ENCODE results near the gene NUP98.

The NUP98 gene

DNA sequence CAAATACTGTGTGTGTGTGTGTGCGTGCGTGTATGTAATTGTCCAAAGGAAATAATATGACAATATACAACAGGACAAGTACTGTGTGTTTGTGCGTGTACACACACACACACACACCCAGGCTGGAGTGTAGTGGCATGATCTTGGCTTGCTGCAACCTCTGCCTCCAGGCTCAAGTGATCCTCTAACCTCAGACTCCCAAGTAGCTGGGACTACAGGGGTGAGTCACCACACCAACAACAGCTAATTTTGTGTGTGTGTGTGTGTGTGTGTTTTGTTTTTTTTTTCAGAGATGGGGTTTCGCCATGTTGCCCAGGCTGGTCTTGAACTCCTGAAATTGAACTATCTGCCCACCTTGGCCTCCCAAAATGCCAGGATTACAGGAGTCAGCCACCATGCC, 61.5 kb downstream of the NUP98 start:
- DNase-seq (ENCODE audit: low spot score) = no peak

DNA sequence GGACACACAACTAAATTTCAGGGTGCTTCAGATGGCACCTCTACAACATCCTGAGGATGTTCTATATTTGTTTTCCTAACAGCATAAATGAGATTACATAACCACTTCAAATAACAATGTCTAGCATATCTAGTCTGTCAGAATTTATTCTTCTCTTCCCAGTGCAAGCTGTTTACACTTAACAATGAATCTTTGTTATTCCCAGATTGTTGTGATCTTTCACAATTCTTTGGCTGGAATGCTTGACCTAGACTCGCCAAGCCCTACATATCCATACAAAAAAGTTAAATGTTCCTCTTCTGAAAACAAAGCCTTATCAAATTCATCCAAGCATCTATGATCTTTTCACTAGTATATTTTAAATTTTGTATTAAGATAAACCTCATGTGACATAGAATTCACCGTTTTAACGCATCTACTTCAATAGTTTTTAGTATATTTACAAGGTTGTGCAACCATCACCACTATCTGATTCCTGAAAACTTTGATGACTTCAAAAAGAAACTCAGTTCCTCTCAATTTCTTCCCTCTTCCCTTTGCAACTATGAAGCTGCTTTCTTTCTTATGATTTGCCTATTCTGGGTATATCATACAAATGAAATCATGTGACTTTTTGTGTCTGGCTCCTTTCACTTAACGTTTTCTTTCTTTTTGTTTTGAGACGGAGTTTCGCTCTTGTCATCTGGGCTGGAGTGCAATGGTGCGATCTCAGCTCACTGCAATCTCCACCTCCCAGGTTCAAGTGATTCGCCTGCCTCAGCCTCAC, 64.5 kb downstream of the NUP98 start:
- no peak for DNase-seq (ENCODE audit: low spot score)

DNA sequence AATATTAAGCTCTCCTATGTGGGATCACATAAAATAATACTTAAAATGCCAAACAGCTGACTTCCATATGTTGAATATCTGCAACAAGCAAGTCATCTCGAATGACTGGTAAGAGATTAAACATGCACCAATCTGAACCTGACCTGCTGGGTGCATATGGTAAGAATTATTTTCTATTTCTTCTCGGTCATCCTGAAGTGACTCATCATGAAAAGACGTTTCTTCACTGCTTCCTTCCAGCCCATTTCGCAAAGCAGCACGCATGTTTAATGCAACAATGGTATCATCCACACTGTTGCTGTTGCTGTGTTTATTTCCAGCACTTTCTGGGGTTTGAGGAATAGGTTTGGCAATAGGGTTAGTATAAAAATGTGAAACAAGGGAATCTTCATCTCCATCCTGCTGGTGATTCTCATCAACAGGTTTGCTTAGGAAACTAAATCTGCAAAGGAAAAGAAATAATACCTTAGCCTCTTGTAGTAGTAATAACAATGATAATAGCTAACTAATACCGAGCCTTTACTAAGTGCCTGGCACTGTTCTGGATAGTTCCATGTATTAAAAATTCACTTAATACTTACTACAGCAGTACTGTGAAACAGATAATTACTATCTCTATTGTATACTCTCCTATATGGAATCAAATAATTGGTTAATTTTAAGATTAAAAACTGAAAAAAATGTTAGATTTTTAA, 74.2 kb downstream of the NUP98 start:
- no peak for DNase-seq (ENCODE audit: low spot score)

DNA sequence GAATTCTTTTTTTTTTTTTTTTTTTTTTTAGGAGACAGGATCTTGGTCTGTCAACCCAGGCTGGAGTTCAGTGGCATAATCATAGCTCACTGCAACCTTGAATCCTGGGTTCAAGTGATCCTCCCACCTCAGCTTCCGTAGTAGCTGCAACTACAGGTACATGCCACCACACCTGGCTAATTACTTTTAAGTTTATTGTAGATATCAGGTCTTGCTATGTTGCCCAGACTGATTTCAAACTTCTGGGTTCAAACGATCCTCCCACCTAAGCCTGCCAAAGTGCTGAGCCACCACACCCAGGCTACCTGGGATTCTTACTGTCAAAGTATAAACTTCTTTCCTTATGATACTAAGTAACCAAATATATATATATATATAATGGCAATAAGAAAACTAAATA, 75.3 kb downstream of the NUP98 start:
- DNase-seq (ENCODE audit: low spot score) = no peak

DNA sequence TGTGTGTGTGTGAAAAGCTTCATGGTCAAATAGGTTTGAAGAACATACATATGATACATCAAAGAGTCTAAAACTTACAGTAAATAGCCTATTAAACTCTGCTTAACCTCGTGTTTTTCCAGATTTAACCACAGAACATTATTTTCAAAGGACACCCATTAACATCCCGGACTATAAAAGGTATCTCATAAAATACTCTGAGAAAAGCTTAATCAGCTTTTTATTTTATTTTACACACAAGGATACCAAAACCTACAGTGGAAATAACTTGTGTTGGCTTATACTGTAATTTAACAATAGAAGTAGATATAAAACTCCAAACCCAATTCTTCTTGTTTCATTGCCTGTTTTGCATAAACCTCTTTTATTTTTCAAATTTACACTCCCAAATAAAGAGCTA, 76.4 kb downstream of the NUP98 start:
- DNase-seq (ENCODE audit: low spot score) = no peak

DNA sequence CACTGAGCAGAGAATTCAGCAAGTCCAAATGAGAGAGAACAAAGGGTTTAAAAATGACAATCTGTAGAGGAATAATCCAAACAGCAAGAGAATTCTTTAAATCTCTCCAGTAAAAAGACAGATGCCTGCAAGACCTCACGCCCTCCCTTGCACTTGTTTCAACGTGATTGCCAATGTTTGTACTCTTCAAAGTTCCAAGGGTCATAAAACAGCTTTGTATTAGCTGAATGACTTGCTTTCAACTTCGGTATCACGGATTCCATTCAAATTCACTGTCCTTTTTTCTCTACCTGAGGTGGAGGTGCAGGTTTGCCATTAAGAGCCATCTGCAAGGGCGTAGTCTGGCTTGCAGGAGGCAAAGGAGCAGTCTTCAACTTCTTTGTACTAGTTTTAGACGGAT, 85.1 kb downstream of the NUP98 start:
- no peak for DNase-seq (ENCODE audit: low spot score)

DNA sequence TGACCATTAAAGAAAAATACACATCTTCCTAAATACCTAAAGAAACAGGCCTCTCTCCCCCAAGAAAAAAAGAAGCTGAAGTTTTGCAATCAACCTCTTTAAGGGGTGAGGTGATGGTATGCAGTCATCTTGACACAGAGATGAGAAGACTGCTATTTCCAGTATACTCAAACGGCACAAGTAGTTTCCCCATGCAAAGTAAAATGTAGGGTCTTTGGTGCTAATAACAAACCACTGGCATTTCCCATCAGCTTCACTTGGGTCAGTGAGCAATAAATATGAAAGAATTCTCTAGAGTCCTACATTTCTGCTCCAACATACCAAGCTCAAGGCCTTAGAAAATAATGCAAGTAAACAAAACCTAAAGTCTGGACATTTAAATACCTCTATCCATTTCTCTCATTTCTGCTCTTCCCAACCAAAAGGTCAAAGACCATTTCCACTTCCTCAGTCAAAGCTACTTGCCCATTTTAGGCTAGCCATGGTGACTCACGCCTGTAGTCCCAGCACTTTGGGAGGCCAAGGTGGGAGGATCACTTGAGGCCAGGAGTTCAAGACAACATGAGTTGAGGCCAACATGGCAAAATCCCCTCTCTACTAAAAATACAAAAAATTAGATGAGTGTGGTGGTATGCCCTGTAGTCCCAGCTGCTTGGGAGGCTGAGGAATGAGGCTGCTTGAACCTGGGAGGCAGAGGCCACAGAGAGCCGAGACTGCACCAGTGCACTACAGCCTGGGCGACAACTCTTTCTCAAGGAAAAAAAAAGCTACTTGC, 86.7 kb downstream of the NUP98 start:
- DNase-seq (ENCODE audit: low spot score) = no peak

DNA sequence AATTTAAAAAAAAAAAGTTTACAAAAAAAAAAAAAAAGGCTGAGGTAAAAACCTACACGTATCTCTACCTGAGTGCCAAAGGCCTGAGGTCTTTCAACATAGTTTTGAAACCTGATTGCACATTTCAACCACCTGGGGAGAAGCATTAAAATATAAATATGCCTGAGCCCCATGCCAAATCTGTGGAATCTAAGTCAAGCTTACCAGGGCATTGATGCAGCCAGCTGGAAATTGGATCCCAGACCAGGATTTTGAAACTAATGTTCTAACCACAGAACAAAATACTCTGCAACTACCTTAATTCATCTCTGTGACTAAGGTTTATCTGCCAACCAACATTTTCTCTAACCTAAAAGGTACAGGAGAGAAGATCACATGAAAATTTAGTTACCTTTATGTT, 87.4 kb downstream of the NUP98 start:
- no peak for DNase-seq (ENCODE audit: low spot score)

DNA sequence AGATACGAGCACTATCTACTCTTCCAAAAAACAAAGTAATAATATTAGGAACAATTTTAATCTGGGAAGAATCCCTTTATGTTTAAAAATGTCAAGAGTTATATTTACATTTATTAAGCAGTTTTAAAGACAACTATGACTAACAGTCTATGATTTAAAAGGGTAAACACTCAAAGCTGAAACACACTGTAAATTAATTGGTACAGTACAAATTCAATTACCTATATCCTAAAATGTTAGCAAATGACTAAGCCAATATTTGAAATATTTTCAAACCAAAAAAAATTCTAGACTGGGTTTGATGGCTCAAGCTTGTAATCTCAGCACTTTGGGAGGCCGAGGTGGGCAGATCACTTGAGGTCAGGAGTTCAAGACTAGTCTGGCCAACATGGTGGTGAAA, 90.2 kb downstream of the NUP98 start:
- no peak for DNase-seq (ENCODE audit: low spot score)

DNA sequence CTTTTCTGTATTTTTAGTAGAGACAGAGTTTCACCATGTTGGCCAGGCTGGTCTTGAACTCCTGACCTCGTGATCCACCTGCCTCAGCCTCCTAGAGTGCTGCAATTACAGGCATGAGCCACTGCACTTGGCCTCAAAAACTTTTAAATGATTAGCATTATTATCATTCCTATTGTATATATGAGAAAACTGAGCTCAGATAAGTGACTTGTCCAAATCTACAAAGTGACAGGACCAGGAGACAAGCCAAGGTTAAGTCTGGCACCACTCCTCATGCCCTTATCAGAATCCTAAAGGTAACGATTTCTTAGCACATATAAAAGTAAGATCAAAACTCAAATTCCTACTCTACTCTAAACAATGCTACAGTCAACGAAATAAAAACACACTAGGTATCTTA, 94.0 kb downstream of the NUP98 start:
- DNase-seq (ENCODE audit: low spot score) = no peak

DNA sequence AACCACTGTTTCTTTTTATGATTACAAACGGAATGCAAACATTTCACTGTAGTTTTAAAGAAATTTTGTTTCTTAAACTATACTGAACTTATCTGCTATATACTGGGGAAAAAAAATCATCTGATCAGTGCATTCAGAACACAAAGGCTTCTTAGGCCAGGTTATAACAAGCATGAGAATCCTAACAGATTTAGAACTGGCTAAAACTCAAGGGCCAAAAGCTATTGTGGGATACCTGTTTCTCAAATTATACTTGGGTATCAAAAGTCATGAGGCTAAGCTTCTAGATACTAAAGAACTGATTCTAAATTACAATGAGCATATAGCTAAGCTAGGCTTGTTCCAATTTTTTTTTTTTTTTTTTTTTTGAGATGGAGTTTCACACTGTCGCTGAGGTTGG, 96.4 kb downstream of the NUP98 start:
- no peak for DNase-seq (ENCODE audit: low spot score)

DNA sequence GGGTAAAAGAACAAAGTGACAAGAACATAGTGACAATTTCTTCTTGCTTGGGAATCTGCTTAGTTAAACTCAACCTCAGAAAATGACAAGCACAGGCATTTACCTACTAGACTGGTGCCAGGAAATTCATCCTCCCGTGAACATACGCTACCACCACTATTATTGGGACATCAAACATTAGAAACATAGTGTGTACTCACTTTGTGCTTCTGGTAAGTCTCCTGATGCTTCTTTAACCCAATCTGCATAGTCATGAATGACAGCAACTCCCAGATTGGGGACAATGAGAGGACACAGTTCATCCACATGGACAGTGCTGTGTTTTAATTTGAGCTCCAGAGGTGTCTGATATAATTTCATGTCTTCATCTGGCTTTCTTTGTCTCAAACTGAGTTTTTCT, 96.9 kb downstream of the NUP98 start:
- DNase-seq (ENCODE audit: low spot score) = no peak

DNA sequence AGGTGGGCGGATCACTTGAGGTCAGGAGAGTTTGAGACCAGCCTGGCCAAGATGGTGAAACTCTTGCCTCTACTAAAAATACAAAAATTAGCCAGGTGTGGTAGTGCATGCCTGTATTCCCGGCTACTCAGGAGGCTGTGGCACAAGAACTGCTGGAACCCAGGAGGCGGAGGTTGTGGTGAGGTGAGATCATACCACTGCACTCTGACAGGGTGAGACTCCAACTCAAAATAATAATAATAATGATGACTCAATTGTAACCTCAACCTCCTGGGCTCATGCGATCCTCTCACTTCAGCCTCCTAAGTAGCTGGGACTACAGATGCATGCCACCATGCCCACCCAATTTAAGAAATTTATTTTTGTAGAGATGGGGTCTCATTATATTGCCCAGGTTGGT, 110.6 kb downstream of the NUP98 start:
- DNase-seq (ENCODE audit: low spot score) = no peak

DNA sequence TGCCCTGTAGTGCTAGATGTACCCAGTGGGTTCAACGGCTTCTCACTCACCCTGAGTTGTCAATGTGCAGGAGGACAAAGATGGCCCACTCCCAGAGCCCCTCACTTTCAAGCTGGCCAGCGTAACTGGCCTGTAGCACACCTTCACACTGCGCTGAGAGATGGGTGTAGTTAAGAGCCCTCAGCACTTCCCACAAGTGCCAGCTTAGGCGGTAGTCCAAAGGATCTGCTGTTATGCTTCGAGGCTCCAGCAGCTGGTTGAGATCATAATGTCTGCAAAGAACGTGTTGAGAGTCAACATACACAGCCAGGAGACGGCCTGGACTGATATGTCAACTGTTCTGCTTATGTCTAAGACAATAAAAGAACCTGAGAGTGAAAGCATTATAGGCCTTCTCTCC, 111.4 kb downstream of the NUP98 start:
- DNase-seq (ENCODE audit: low spot score) = no peak

DNA sequence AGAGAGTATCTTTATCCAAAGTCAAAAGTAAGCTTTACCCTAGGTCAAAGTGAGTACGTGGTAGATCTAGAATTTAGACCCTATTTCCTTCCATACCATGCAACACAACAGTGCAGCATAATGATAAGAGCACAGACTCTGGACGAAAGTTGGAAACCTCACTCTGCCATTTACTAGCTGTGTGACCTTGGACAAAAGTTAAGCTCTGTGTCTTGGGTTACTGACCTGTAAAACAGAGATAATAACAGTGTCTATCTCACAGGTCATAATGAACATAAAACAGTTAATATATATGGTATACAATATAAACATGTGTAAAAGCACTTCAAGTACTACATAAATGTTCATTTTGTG, 112.6 kb downstream of the NUP98 start:
- no peak for DNase-seq (ENCODE audit: low spot score)

DNA sequence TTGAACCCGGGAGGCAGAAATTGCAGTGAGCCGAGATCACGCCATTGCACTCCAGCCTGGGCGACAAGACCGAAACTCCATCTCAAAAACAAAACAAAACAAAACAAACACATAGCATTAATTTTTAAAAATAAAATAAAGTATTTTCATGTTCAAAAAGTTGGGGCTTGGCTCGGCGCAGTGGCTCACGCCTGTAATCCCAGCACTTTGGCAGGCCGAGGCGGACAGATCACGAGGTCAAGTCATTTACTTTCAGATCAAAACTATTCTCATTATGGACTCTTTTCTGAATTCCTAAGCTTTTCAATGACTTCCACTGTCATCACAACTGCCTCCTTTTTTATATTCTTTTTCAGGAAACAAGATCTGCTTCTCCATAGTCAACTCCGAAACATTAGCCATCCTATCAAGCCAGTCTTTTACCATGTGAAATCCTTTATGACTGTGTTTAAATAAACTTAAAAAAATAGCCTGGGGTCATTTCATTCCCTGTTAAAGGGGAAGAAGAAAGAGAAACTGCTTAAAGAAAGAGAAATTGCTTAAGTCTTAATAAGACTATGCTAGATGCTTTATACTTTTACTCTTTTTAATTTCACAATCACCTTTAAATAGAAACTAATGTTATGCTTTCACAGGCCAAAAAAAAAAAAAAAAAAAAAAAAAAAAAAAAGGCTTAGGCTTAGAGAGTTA, 113.1 kb downstream of the NUP98 start:
- DNase-seq (ENCODE audit: low spot score) = no peak

DNA sequence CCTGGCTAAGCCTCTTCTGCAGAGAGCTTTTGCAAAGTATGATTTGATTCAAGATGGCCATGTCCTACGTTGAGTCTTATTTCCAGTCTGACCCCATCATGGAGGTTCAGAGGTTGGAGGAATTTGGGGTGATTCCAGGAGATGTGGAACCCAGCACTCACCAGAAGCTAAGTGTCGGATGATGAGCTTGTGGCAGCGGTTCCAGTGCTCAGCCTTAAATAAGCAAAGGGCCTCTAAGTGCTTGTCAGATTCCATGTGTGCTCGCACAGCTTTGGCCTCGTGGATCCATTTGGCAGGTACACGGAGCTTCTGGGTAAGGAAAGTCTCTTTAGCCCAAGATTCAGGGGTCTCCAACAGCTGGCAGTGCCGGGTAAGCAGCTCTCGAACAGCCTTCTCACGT, 114.3 kb downstream of the NUP98 start:
- DNase-seq (ENCODE audit: low spot score) = no peak

DNA sequence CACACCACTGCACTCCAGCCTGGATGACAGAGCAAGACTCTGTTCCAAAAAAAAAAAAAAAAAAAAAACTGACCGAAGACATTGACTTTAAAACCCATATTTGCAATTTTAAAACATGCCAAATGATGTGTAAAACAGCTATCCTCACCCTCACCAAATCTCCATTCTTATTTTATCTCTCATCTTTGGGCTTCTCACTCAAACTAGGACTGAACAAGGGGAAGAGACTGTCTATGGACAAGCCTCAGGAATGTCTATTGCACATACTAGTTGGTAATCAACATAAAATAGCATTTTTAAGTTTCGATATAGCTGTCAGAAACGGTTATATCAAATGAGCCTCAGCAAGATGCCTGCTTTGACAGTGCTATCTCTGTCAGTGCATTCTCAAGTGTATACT, 118.3 kb downstream of the NUP98 start:
- no peak for DNase-seq (ENCODE audit: low spot score)

DNA sequence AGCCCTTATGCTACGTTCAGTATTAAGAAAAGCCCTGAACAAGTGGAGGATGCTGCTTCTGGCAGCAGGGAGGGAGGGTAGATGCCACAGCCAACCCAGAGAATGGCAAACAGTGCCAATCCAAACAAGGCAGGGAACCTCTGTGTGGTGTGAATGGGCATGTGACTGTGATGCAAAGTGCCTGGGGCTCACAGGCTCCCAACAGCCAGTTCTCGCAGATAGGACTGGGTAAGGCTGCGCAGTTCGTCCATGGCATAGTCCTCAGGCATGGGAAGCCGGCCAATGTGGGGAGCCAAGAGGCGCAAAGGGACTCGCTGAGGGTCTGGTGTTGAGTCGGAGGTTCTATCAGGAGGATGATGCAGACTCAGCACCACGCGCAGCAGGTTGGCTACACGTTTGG, 121.4 kb downstream of the NUP98 start:
- no peak for DNase-seq (ENCODE audit: low spot score)

DNA sequence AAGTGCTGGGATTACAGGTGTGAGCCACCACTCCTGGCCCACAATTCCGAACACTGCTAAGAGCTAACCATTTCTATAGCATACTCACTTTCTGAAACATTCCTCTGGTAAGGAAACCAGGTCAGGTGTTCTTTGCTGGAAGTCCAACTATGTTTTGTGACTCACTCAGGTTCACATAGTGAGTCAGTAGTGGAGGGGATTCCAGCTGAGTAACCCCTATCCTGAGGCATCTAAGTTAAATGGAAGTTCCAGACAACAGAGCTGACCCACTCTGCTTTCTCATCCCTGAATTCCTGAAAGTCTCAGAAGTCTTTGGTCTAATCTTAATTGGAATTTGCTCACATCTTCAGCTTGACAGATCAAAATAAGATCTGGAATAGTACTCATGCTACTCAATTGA, 123.2 kb downstream of the NUP98 start:
- DNase-seq (ENCODE audit: low spot score) = peak; percentile 2

DNA sequence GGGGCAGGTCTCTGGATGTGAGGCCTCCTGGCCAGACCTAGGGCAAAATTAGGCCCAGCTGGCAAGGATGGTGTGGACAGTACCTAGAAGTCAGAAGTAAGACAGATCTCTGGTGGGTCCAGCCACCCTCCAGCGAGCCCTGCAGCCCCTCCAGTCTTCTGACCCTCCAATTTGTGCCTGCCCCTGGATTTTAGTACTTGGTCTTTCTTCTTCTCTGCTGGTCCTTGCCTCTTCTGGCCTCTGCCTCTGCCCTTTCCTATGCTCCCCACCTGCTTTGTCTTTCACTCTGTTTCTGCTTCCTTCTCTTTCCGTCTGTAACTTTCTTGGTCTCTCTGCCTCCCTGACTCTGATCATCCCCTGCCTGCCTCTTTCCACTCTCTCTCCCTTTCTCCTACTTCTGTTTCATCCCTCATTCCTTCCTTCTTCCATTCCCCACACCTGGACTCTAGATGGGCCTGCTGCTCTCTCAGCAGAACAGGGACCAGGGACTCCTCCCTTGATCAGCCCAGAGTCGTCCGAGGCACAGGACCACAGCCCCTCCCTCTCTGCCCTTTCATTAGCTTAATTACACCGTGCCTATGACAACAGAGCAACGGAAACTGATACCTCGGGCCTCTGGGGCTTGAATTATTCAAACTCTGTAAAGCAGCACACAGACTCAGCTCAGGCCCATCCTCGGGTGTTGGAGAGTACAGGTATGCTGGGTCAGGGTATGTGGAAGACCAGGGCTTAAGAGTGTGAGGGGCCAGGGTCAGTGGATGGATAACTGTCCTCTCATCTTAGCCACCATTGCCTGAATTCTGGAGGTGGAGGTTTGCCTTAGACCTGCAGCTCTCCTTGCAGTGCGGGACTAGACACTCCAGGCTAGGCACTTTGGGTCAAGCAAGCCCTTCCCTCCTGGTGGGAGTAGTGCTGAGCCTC, 125.8 kb downstream of the NUP98 start, which contains the start of gene CHRNA10:
Gene CHRNA10, minus strand, starts transcription at position 51 of the 921 bp plus-strand sequence. CDS start 72 bp downstream, outside the sequence.
- no peak for DNase-seq (ENCODE audit: low spot score)
